T1000 (cell line): ENCODE results near the gene CAPN5.

Experiments
- DNase-seq: peaks from one replicate; lab custom pipeline; 2025; ENCODE audit warnings: mixed read lengths; lab: John Stamatoyannopoulos, UW

The CAPN5 gene

GRCh38 chr11:77065878-77066228 lies 918 bp upstream of the CAPN5 start:
- no peak for DNase-seq

DNA sequence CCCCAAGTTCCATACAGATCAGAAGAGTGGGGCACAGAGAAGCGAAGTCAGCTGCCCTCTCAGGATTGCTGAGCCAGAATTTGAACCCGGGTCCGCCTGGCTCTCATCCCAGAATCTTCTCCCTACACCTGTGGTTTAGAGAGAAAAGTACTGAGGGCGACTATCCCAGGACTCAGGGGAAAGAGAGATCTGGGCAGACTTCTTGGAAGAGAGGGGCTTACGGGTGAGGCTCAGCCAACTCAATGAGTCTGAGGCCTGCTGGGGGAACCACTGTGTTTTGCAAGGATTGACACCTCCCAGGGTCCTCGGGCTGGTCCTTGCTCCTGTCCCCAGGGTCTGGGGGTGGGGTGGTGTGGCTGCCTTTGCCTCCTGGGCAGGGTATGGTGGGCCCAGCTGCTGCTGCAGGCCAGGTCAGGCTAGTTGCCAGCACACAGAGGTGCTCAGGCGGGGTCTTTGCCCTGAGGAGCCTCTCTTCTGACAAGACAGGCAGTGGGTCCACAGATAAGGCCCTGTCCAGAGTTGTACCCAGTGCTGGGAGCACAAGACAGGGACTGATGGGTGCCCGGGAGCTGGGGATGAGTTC lies 1.2 kb downstream of the CAPN5 start:
- DNase-seq = no peak

GRCh38 chr11:77068457-77069335 lies 1.9 kb downstream of the CAPN5 start:
- DNase-seq = no peak

- DNase-seq = no peak
These were observed 2.7 kb downstream of the CAPN5 start for GRCh38 chr11:77069336-77069968.

DNA sequence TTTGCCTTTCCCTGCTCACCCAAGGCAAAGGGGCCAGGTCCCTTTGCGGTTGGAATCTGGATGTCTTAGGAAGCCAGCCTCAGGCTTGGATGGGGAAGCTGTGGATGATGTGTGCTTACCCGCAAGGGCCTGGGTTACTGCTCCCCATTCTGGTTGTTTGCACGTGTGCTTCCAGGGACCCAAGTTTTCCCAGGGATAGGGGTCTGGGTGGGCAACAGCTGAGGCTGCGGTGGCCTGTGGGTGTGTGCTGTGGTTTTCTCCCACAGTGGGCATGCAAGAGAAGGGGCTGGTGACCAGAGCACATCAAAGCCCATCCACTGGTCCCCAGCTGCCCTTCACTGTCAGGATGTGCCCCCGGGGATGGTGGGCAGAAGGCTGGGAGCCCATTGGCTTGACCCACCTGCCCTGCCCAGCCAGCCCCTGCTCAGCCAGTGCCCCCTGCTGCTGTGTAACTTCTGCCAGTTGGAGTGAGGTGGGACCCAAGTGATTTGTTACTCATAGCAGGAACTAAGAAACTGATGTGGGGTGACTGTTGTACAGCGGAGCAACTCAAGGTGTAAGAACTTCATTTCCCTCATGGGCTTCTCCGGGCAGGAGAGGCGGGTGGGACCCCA lies 3.3 kb downstream of the CAPN5 start:
- DNase-seq = no peak

GRCh38 chr11:77071077-77071476 lies 4.3 kb downstream of the CAPN5 start:
- DNase-seq = no peak

DNA sequence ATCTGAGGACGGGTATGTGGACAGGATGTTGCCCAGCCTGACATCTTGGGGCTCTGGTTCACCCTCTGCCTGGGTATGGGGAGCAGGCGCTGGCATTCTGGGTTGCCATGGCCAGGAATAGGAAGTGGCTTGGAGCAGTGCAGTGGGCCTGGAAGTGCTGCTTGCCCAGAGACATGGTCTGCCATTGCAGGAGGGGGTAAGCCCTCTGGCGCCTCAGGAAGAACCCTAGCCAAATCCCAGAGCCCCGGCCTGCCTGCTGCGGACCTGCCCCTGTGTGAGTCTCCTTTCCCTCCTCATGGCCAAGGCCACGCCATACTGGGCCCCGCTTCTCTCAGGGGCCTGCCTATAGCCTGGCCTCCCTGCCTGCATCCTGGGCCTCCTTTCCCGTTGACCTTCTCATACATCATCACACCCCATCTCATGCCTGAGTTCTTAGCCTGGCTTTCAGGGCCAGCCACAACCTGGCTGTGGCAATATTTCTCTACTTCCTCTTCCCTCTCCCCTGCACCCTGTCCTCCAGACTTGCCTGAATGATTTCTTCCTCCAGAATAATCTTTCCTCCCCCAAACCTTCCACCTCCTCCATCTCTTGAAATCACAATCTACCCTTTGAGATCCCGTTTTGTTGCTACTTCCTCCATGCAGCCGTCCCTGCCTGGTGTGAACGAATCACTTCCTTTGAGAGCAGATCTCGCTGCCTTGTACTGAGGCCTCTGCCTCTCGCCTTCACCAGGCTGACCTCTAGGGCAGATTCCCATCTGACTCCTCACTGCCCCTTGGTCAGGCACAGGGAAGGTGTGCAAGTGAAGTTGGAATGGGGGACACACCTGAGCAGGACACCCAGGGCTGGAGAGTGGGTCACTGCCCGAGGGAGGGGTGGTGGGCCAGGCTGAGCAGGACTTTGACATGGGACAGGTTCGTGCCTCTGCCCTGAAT lies 5.2 kb downstream of the CAPN5 start:
- DNase-seq = no peak

GRCh38 chr11:77072851-77073327 lies 6.1 kb downstream of the CAPN5 start:
- DNase-seq = no peak

GRCh38 chr11:77073328-77074001 lies 6.7 kb downstream of the CAPN5 start:
- DNase-seq = peak; percentile 75

DNA sequence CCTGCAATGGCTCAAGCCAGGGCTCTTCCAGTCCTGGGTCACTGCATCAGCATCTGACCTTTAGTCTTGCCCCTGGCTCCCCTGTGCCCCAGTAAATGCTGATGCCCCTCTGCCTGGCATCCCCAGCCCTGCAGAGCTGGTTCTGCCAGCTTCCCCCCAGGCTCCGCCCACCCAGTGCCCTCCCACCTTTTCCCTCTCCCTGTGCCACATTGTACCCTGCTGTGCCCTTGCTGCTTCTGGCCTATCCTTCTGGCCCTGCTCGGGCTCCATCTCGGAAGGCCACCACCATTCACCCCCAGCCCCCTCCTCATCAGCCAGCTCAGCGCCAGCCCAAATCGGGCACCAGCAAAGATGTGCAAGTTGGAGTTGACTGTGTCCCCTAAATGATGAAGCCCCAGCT lies 7.4 kb downstream of the CAPN5 start:
- no peak for DNase-seq

- no peak for DNase-seq
These were observed 8.0 kb downstream of the CAPN5 start for GRCh38 chr11:77074626-77075221.

GRCh38 chr11:77075425-77075905 lies 8.7 kb downstream of the CAPN5 start:
- no peak for DNase-seq

DNA sequence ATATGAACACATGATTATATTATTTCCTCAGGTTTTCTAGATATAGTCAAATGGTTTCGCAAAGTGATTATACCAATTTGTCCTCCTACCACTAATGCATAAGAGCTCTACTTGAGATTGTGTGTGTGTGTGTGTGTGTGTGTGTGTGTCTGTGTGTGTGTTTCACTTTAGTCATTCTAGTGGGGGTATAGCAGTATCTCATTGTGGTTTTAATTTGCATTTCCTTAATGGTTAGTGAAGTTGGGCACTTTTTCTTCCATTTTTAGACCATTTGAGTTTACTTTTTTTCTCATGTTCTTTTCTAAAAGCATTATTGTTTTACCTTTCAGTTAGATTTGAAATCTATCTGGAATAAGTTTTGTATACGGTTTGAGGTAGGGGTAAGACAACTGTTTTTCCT lies 12.9 kb downstream of the CAPN5 start:
- no peak for DNase-seq

DNA sequence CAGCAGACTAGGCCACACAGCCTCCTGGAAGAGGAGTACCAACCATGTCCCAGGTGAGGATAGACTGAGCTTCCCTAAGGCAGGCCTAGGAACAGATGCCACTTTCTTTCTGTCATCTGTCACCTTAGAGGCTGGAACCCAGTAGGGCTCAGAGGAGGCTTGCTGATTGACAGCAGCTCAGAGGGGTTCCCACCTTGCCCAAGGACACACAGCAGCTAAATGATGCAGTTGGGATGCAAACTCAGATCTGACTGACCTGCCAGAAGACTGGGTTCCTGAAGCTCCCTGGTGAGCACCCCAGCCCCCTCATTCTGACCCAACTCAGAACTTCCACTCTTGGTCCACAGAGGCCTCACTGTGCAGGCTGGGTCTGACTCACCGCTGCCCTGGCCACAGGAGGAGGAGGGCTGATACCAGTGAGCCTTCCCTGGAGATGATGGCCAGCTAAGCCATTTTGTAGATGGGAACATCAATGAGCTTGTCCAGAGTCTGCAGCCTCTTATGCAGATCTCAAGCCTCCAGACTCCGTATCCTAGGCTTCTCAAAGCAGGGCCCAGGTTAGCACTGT lies 14.0 kb downstream of the CAPN5 start:
- DNase-seq = no peak

- no peak for DNase-seq
These were observed 14.6 kb downstream of the CAPN5 start for GRCh38 chr11:77081381-77081851.

- no peak for DNase-seq
These were observed 15.4 kb downstream of the CAPN5 start for GRCh38 chr11:77081976-77082836.

DNA sequence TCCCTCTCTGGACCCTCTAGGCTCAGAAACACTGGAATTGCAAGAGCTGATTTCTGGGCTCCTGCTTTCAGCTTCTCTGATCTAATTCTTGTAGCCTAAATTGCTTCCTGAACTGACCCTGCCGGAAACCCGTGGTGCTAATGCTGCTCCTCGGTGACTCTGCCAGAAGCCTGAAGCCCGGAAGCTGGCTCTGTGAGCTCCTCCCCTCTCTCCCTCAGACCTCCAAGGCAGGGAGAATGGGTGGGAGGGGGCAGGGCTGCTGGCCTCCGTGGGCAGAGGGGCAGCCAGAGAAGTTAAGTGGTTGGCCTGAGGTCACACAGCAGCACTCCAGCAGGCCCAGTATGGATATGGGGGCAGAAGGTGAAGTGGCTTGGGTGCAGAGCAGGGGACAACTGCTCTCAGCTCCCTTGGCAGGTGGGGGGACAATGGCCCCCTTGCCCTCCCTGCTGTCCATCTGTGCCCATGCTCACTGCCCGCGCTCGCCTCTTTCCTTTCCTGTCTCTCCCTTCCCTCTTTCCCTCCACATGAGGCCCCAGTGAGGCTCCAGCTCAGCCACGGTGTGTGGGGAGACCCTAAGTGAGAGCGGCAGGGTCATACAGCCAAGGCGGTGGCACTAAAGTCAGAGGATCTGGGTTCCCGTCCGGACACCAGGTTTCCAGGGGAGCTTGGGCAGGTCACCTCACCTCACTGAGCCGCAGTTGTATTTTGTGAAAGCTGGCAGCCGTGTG lies 16.2 kb downstream of the CAPN5 start:
- no peak for DNase-seq

GRCh38 chr11:77083566-77084245 lies 16.9 kb downstream of the CAPN5 start:
- DNase-seq = no peak
